GM23248 (cell line): ENCODE data around the gene AP3S2. TPM values are rescaled to one million over a fixed set of nuclear protein-coding genes. Genes with fewer than 3 reads are reported as not detected.

Experiments used
- DNase-seq: peaks from one replicate; pipeline ENCODE4 v3.0.0-alpha.2; 2015
- H2AFZ ChIP-seq: fragments of 200-600 bp; sonication (generic); 2 replicates; pipeline ENCODE4 v1.6.1; 2016; ENCODE audit warnings: antibody characterized with exemption
- H3F3A ChIP-seq: fragments of 200-600 bp; sonication (generic); 2 replicates; pipeline ENCODE4 v1.6.1; 2016; ENCODE audit warnings: mild to moderate bottlenecking, antibody characterized with exemption, mixed run types; ENCODE audit not compliant: insufficient read depth
- H3K27ac ChIP-seq: fragments of 200-600 bp; sonication (generic); 2 replicates; pipeline ENCODE4 v1.5.1; 2016; ENCODE audit warnings: mild to moderate bottlenecking
- H3K27me3 ChIP-seq: fragments of 200-600 bp; sonication (generic); replicated peaks from 2 replicates; pipeline ENCODE4 v1.6.1; 2016; ENCODE audit warnings: mild to moderate bottlenecking; ENCODE audit not compliant: insufficient read depth
- H3K36me3 ChIP-seq: fragments of 200-600 bp; sonication (generic); 2 replicates; pipeline ENCODE4 v1.6.1; 2016; ENCODE audit warnings: low read depth, mild to moderate bottlenecking
- H3K4me1 ChIP-seq: fragments of 200-600 bp; sonication (generic); 2 replicates; pipeline ENCODE4 v1.6.1; 2016; ENCODE audit warnings: mild to moderate bottlenecking; ENCODE audit not compliant: insufficient read depth
- H3K4me2 ChIP-seq: fragments of 200-600 bp; sonication (generic); one replicate; pipeline ENCODE4 v1.6.1; 2016; ENCODE audit warnings: mild to moderate bottlenecking; ENCODE audit not compliant: unreplicated experiment
- H3K4me3 ChIP-seq: fragments of 200-600 bp; sonication (generic); 2 replicates; pipeline ENCODE4 v1.5.1; 2016; ENCODE audit warnings: mild to moderate bottlenecking
- H3K79me2 ChIP-seq: fragments of 200-600 bp; sonication (generic); 2 replicates; pipeline ENCODE4 v1.6.1; 2016; ENCODE audit warnings: mild to moderate bottlenecking; ENCODE audit not compliant: insufficient read depth
- H3K9ac ChIP-seq: fragments of 200-600 bp; sonication (generic); 2 replicates; pipeline ENCODE4 v1.6.1; 2016; ENCODE audit warnings: mild to moderate bottlenecking
- H3K9me2 ChIP-seq: fragments of 200-600 bp; sonication (generic); 2 replicates; pipeline ENCODE4 v1.6.1; 2016; ENCODE audit warnings: mixed run types, mild to moderate bottlenecking, moderate library complexity; ENCODE audit not compliant: insufficient read depth
- H3K9me3 ChIP-seq: fragments of 200-600 bp; sonication (generic); one replicate; pipeline ENCODE4 v1.6.1; 2017; ENCODE audit warnings: low read depth
- H4K20me1 ChIP-seq: fragments of 200-600 bp; sonication (generic); 2 replicates; pipeline ENCODE4 v1.6.0; 2016; ENCODE audit not compliant: insufficient read depth
- EZH2 ChIP-seq: fragments of 200-600 bp; sonication (generic); IDR thresholded peaks from 2 replicates; pipeline ENCODE4 v1.6.1; 2018; ENCODE audit warnings: antibody characterized with exemption, mild to moderate bottlenecking; ENCODE audit not compliant: insufficient read depth, poor library complexity, severe bottlenecking
- EZH2phosphoT487 ChIP-seq: fragments of 200-600 bp; sonication (generic); IDR thresholded peaks from 2 replicates; pipeline ENCODE4 v1.6.1; 2018; ENCODE audit warnings: antibody characterized with exemption, moderate library complexity, mild to moderate bottlenecking, low read depth; ENCODE audit not compliant: insufficient read depth
- WGBS, 2 experiments: methylation state at CpG; one replicate each; pipeline ENCODE4 v1.1.6; 2015 to 2017; ENCODE audit warnings: low lambda C conversion rate in 2 of 2, low coverage in 1 of 2; ENCODE audit errors: missing lambda C conversion rate in 2 of 2; 5-methylcytosine and 5-hydroxymethylcytosine counted together
- in situ Hi-C: fragments of 300-500 bp; cut with MboI; formaldehyde crosslinking; loops from 2 replicates; pipeline ENCODE4 v1.15.0; 2020
- polyA plus RNA-seq: library from polyadenylated mRNA; unstranded; fragments of >200 nt; fragmentation: Nextera tagmentation; extraction: Ambion mirVana; gene quantifications from 2 replicates; pipeline ENCODE4 v1.2.1, GENCODE V29; 2016
- total RNA-seq: library from RNA; depleted of rRNA; stranded (reverse); fragments of >200 nt; shearing (Covaris generic); gene quantifications from 2 replicates; pipeline ENCODE4 v1.2.3, GENCODE V29; 2014

Gene AP3S2
- total and polyA plus RNA-seq, 2 experiments from 2014 or later, result 27.0 to 85.0 TPM

DNA sequence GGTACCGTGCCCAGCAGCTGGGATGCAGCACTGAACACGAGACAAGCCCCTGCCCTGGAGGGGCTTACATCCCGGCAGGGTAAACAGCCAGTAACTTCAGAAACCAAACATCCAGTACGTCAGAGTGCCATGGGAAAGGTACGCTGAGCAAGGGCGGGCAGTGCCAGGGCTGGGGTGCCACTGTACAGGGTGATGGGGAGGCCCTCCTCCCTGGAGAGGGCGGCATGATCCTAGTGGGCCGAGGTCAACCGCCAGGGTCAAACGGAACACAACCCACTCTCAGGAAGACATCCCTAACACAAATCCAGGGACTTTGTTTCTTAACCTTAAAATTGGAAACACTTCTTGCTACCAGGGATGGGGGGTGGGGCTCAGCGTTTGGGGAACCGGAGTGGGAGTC is 63.2 kb downstream of the AP3S2 start:
- H3K4me2 ChIP-seq, result no peak overlapping the region
- H2AFZ ChIP-seq, result no peak overlapping the region
- in situ Hi-C loops, result no loop called here
- DNase-seq, result no peak
- no peaks in the 10 kb centered on the region for H4K20me1 ChIP-seq
- H3K27me3 ChIP-seq, result no peaks in the 10 kb centered on the region
- WGBS, 2 experiments, result 97 to 98% methylated on average over 12 of the region's 12 CpGs
- peaks cover 32% of the 10 kb centered on the region for H3K79me2 ChIP-seq
- peaks cover 15% of the 10 kb centered on the region; the same call in 1 of the 2 replicates for H3K36me3 ChIP-seq
- no peaks in the 10 kb centered on the region for H3K9me3 ChIP-seq
- H3K4me1 ChIP-seq, result peaks cover 31% of the 10 kb centered on the region
- TF ChIP-seq EZH2 (no peak), EZH2phosphoT487 (no peak)
- no peak overlapping the region for H3K9ac ChIP-seq
- no peak overlapping the region for H3K27ac ChIP-seq
- no peak overlapping the region for H3K4me3 ChIP-seq
- peaks cover 20% of the 10 kb centered on the region for H3F3A ChIP-seq
- no peaks in the 10 kb centered on the region for H3K9me2 ChIP-seq

DNA sequence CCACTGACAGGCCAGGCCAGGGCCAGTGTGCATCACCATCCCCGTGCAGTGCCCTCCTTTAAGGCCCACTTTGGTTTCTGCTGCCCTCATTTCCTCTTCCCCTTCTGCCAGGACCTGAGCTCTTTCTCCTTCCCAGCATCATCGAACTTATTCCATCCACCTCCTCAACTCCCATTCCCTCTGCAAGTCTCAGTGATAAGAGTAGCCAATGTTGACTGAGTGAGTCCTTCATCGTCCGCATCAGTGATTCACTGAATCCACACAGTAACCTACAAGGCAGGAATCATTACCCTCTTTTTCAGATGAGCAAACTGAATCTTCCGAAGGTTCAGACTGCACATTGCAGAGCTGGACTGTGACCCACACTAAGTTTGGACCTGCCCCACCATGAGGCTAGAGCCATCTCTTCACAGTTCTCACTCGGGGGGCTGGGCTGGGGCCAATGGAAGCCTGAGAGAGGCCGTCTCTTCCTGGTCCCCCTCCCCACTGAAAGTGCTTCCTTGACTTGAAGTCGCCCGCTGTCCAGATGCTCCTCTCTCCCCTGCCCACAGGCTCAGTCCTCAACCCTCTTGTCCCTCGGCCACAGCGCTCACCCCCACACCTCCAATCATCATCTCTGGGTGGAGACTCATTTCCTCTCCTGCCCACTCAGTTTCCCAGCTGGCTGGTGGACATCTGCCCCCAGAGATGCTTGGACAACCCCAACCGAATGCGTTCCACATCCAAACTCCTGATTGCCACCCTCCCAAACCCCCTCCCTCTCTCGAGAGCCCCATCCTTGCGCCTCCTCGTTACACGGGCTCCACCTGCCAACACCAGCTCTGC is 64.0 kb downstream of the AP3S2 start:
- Histone ChIP-seq H3K9me2 (no peaks in the 10 kb centered on the region), H3F3A (peaks cover 14% of the 10 kb centered on the region), H3K4me1 (peaks cover 38% of the 10 kb centered on the region), H3K27ac (peak overlapping the region; percentile 92), H3K9me3 (no peaks in the 10 kb centered on the region), H2AFZ (no peak overlapping the region), H3K27me3 (no peaks in the 10 kb centered on the region), H3K4me3 (no peak overlapping the region), H4K20me1 (no peaks in the 10 kb centered on the region), H3K9ac (no peak overlapping the region), H3K36me3 (peaks cover 7% of the 10 kb centered on the region; the same call in 1 of the 2 replicates), H3K79me2 (peaks cover 24% of the 10 kb centered on the region), H3K4me2 (no peak overlapping the region)
- WGBS, 2 experiments, result 88% methylated on average over 15 to 17 of the region's 17 CpGs
- in situ Hi-C loops, result no loop called here
- DNase-seq, result no peak
- no peak for TF ChIP-seq EZH2phosphoT487
- no peak for TF ChIP-seq EZH2

DNA sequence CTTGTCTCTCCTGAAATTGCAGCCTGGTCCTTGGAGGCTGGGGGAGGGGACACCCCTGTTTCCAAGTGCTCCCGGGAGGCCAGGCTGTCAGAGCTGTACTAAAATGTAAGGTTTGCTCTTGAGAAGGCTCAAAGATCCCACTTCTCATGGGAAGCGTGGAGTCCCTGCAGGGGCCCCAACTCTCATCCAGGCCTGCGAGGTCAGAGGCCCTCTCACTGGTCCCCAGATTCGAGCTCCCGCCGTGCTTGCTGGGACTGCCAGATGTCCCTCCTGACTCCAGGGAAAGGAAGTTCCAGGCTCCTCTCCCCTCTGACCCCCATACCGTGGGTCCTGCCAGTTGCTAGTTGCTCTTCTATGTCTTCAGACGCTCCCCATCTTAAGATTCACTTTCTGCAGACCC is 64.6 kb downstream of the AP3S2 start:
- no peaks in the 10 kb centered on the region for H3K27me3 ChIP-seq
- peak overlapping the region; percentile 71 for H3K4me2 ChIP-seq
- no peaks in the 10 kb centered on the region for H4K20me1 ChIP-seq
- peaks cover 42% of the 10 kb centered on the region for H3K4me1 ChIP-seq
- H3K9ac ChIP-seq, result peak overlapping the region; percentile 76; the same call in 1 of the 2 replicates
- WGBS, 2 experiments, result 86 to 87% methylated on average over 8 of the region's 8 CpGs
- peaks cover 22% of the 10 kb centered on the region; the same call in 1 of the 2 replicates for H3K79me2 ChIP-seq
- H3K9me2 ChIP-seq, result no peaks in the 10 kb centered on the region
- H3K27ac ChIP-seq, result peak overlapping the region; percentile 92
- peak overlapping the region; percentile 20; the same call in 1 of the 2 replicates for H3K4me3 ChIP-seq
- TF ChIP-seq EZH2phosphoT487 (no peak), EZH2 (no peak)
- H3K36me3 ChIP-seq, result peaks cover 7% of the 10 kb centered on the region; the same call in 1 of the 2 replicates
- in situ Hi-C loops, result no loop called here
- H2AFZ ChIP-seq, result 0 out of 2 replicates have a peak overlapping the region, but pooled peaks have one; percentile 61
- no peak for DNase-seq
- H3F3A ChIP-seq, result peaks cover 14% of the 10 kb centered on the region
- no peaks in the 10 kb centered on the region for H3K9me3 ChIP-seq

DNA sequence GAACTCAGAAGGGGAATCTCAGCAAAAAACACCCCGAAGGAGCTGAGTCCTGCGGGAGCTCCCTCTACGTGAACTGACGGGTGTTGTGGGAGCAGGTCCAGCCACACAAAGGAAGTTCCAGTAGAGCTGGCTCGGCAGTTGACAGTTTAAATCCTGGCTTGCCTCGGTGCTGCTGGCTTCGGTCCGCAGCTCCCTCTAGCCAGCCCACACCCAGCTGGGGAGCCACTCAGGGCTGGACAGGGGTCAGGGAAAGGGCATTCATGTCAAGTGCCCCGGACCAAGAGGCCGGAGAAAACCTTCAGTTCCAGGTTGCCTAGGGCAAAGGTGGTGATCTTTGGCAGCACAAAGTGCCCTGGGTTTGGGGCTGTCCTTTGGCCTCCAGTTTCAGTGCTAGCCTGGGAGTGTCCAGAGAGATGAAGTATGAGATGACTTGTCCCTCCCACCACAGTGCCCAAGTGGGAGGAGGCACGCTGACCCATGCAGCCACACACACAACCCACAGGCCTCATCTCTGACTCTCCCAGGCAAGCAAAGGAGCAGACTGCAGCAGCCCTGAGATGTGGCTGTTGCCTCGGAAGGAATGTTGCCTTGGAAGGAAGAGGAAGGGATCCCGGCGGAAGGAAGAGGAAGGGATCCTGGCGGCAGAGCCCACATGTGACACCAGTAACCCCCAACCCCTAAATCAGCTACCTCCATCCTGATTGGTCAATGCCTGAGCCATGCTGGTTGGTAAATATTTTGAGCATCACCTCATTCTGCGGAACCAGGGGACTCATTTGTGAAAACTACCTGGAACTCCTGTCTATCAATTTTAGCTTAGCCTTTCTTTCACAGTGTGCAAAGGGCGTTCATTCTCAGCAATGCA is 65.3 kb downstream of the AP3S2 start:
- Histone ChIP-seq H3K4me3 (peak overlapping the region; percentile 39; the same call in 1 of the 2 replicates), H3K9me3 (no peaks in the 10 kb centered on the region), H3K27ac (peak overlapping the region; percentile 92), H3F3A (peaks cover 14% of the 10 kb centered on the region), H3K36me3 (peaks cover 7% of the 10 kb centered on the region; the same call in 1 of the 2 replicates), H3K4me2 (peak overlapping the region; percentile 71), H3K4me1 (peaks cover 49% of the 10 kb centered on the region), H2AFZ (peak overlapping the region; percentile 61), H3K9me2 (no peaks in the 10 kb centered on the region), H4K20me1 (no peaks in the 10 kb centered on the region), H3K79me2 (peaks cover 21% of the 10 kb centered on the region; the same call in 1 of the 2 replicates), H3K9ac (peak overlapping the region; percentile 76), H3K27me3 (no peaks in the 10 kb centered on the region)
- DNase-seq, result peak; percentile 91
- WGBS, 2 experiments, result 19 to 20% methylated on average over 17 of the region's 17 CpGs
- TF ChIP-seq EZH2 (no peak), EZH2phosphoT487 (no peak)
- in situ Hi-C loops, result no loop called here
